ENCODE results near the gene SULT1A2. TPM values are rescaled to one million over a fixed set of nuclear protein-coding genes. Genes with fewer than 3 reads are reported as not detected.

The SULT1A2 gene
- polyA plus RNA-seq, 1 of the 3 experiments (the other 2 are of a cell fraction): 0.07 TPM

GRCh38 chr16:28591355-28591754 is 5.5 kb downstream of the SULT1A2 start:
- H3K9me2 ChIP-seq: no peaks in the 10 kb centered on the region
- DNase-seq: no peak
- no peaks in the 10 kb centered on the region for H4K20me1 ChIP-seq (ENCODE audit: insufficient read depth)
- CTCF ChIA-PET: no interaction called here
- H3K9me3 ChIP-seq: no peaks in the 10 kb centered on the region
- no peaks in the 10 kb centered on the region for H3K4me1 ChIP-seq (ENCODE audit: control insufficient read depth in 1 of 2, insufficient read depth in 2 of 2, low read depth in 1 of 2, low read length in 1 of 2)
- POLR2A ChIA-PET: no interaction called here
- no peak overlapping the region for H2AFZ ChIP-seq (ENCODE audit: low read depth)
- no peak overlapping the region for H3K4me3 ChIP-seq (ENCODE audit: low read depth in 2 of 2, low read length in 1 of 2)
- WGBS (ENCODE audit: low lambda C conversion rate): 96% methylated on average over 5 of the region's 6 CpGs
- no peak overlapping the region for H3K27ac ChIP-seq (ENCODE audit: low read depth in 2 of 2, low read length in 1 of 2)
- no peak for TF ChIP-seq FOXM1 (IDR thresholded peaks at IDR 0.05; ENCODE audit: low read depth)
- no peak for TF ChIP-seq REST (IDR thresholded peaks at IDR 0.05; ENCODE audit: low read depth, low read length)
- no peak for TF ChIP-seq USF1 (IDR thresholded peaks at IDR 0.05; ENCODE audit: borderline replicate concordance, low read depth)
- TF ChIP-seq POLR2AphosphoS5 (IDR thresholded peaks at IDR 0.05; ENCODE audit: low read depth, low read length): no peak
- TF ChIP-seq RXRA (IDR thresholded peaks at IDR 0.05; ENCODE audit: borderline replicate concordance, low read depth): no peak
- no peak for TF ChIP-seq CHD2 (IDR thresholded peaks at IDR 0.05; ENCODE audit: low read length, partially characterized antibody)
- no peak for TF ChIP-seq FOSL2 (IDR thresholded peaks at IDR 0.05; ENCODE audit: borderline replicate concordance, low read depth)
- no peak for TF ChIP-seq FOXJ3 (CRISPR knock-in tag; IDR thresholded peaks at IDR 0.05)
- TF ChIP-seq CTCF (IDR thresholded peaks at IDR 0.05): no peak
- TF ChIP-seq USF2 (IDR thresholded peaks at IDR 0.05; ENCODE audit: borderline replicate concordance, low read depth, low read length): no peak
- no peak for TF ChIP-seq IRF3 (IDR thresholded peaks at IDR 0.05; ENCODE audit: low read depth, low read length)
- no peak for TF ChIP-seq JUND (IDR thresholded peaks at IDR 0.05)
- TF ChIP-seq NRF1 (IDR thresholded peaks at IDR 0.05; ENCODE audit: low read depth, low read length): no peak
- no peak for TF ChIP-seq ZBTB33 (IDR thresholded peaks at IDR 0.05; ENCODE audit: borderline replicate concordance, low read depth)
- TF ChIP-seq RCOR1 (IDR thresholded peaks at IDR 0.05; ENCODE audit: low read length): no peak
- no peak for TF ChIP-seq MEF2A (IDR thresholded peaks at IDR 0.05; ENCODE audit: borderline replicate concordance, low read depth)
- no peak for TF ChIP-seq RAD21 (IDR thresholded peaks at IDR 0.05; ENCODE audit: low read length)
- H3K36me3 ChIP-seq (replicated peaks in 1 of 2; ENCODE audit: control insufficient read depth in 1 of 2, insufficient read depth in 2 of 2, low read length in 1 of 2): peaks cover 0 to 6% of the 10 kb centered on the region in 2 experiments
- H3K27me3 ChIP-seq (ENCODE audit: insufficient read depth): no peaks in the 10 kb centered on the region
- H3F3A ChIP-seq (replicated peaks; ENCODE audit: insufficient read depth): no peaks in the 10 kb centered on the region
- no peaks in the 10 kb centered on the region for H3K79me2 ChIP-seq (ENCODE audit: insufficient read depth)
- H3K4me2 ChIP-seq: no peak overlapping the region
- H3K9ac ChIP-seq: no peak overlapping the region

Measured in SK-N-SH (cell line).